ENCODE data around the gene UBE2J1.

- TF ChIP-seq, protein P1, sequence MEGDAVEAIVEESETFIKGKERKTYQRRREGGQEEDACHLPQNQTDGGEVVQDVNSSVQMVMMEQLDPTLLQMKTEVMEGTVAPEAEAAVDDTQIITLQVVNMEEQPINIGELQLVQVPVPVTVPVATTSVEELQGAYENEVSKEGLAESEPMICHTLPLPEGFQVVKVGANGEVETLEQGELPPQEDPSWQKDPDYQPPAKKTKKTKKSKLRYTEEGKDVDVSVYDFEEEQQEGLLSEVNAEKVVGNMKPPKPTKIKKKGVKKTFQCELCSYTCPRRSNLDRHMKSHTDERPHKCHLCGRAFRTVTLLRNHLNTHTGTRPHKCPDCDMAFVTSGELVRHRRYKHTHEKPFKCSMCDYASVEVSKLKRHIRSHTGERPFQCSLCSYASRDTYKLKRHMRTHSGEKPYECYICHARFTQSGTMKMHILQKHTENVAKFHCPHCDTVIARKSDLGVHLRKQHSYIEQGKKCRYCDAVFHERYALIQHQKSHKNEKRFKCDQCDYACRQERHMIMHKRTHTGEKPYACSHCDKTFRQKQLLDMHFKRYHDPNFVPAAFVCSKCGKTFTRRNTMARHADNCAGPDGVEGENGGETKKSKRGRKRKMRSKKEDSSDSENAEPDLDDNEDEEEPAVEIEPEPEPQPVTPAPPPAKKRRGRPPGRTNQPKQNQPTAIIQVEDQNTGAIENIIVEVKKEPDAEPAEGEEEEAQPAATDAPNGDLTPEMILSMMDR (IDR thresholded peaks at IDR 0.05): no peak
- no peak for TF ChIP-seq POLR2A (IDR thresholded peaks at IDR 0.05)
- TF ChIP-seq EP300 (IDR thresholded peaks at IDR 0.05): no peak
Observed at GRCh38 chr6:89282749-89283148, 69.8 kb downstream of the UBE2J1 start.

Data from tibial nerve (tissue), 4 donors.